OCI-LY3 (cell line): Measurements from ENCODE around the gene OMA1.

Experiments used
- CTCF ChIP-seq: fragments of 200-600, 300-600 bp; sonication (generic); IDR thresholded peaks from 2 replicates; pipeline ENCODE4 v1.5.1; 2014; ENCODE audit warnings: antibody characterized with exemption, low read length, low read depth
- EZH2phosphoT487 ChIP-seq: fragments of 200-600 bp; shearing (Covaris generic); IDR thresholded peaks from 2 replicates; pipeline ENCODE4 v1.6.1; 2018; ENCODE audit warnings: antibody characterized with exemption, mixed run types, low read depth

GRCh38 chr1:58538821-58539220, 7.7 kb downstream of the OMA1 start:
- TF ChIP-seq CTCF (no peak), EZH2phosphoT487 (no peak)
